Osteoblast (primary cell): ENCODE measurements around the gene KCNQ5. TPM values are rescaled to one million over a fixed set of nuclear protein-coding genes. Genes with fewer than 3 reads are reported as not detected.

ENCODE experiments used
- DNase-seq: peaks from one replicate; pipeline ENCODE4 v3.0.0; 2011; ENCODE audit warnings: low spot score, mixed read lengths; ENCODE audit not compliant: insufficient read length; ENCODE audit errors: missing footprints
- H2AFZ ChIP-seq: 2 replicates; pipeline ENCODE4 v1.6.0; 2011; ENCODE audit warnings: mild to moderate bottlenecking, low read length
- H3K27ac ChIP-seq: 2 replicates; pipeline ENCODE4 v1.5.1; 2011; ENCODE audit warnings: mild to moderate bottlenecking, low read depth, low read length, moderate library complexity
- H3K27me3 ChIP-seq: 2 replicates; pipeline ENCODE4 v1.6.0; 2012; ENCODE audit warnings: mild to moderate bottlenecking, control low read depth, inconsistent platforms, low read length, moderate library complexity; ENCODE audit not compliant: insufficient read depth
- H3K36me3 ChIP-seq: 2 replicates; pipeline ENCODE4 v1.5.1; 2011; ENCODE audit warnings: mild to moderate bottlenecking, low read length, control low read depth, moderate library complexity; ENCODE audit not compliant: insufficient read depth
- H3K4me1 ChIP-seq: 2 replicates; pipeline ENCODE4 v1.5.1; 2011; ENCODE audit warnings: mild to moderate bottlenecking, low read length, control low read depth, moderate library complexity; ENCODE audit not compliant: insufficient read depth
- H3K4me2 ChIP-seq: 2 replicates; pipeline ENCODE4 v1.6.0; 2011; ENCODE audit warnings: mild to moderate bottlenecking, low read length; ENCODE audit not compliant: insufficient read depth
- H3K4me3 ChIP-seq: fragments of 200-600 bp; sonication (generic); 3 replicates; pipeline ENCODE4 v1.5.1; 2012; ENCODE audit warnings: mild to moderate bottlenecking, low read length, inconsistent platforms; ENCODE audit not compliant: insufficient read depth
- H3K79me2 ChIP-seq: 2 replicates; pipeline ENCODE4 v1.6.0; 2012; ENCODE audit warnings: mild to moderate bottlenecking, low read length, control low read depth, inconsistent platforms; ENCODE audit not compliant: insufficient read depth
- H3K9me3 ChIP-seq: 2 replicates; pipeline ENCODE4 v1.5.1; 2011; ENCODE audit warnings: low read depth, low read length, control low read depth
- H4K20me1 ChIP-seq: 2 replicates; pipeline ENCODE4 v1.6.0; 2012; ENCODE audit warnings: mild to moderate bottlenecking, low read length, control low read depth; ENCODE audit not compliant: insufficient read depth
- total RNA-seq: library from RNA; depleted of rRNA; stranded (reverse); fragments of >200 nt; gene quantifications from 2 replicates; pipeline ENCODE4 v1.2.3, GENCODE V29; 2012
- TF ChIP-seq, protein P1 (sequence below): IDR thresholded peaks from 2 replicates; pipeline ENCODE4 v1.5.1; 2011; ENCODE audit warnings: mild to moderate bottlenecking, low read depth, low read length, moderate library complexity; ENCODE audit errors: extremely low read depth

KCNQ5 gene
- total RNA-seq, 1 donor, result 4.0 TPM

DNA sequence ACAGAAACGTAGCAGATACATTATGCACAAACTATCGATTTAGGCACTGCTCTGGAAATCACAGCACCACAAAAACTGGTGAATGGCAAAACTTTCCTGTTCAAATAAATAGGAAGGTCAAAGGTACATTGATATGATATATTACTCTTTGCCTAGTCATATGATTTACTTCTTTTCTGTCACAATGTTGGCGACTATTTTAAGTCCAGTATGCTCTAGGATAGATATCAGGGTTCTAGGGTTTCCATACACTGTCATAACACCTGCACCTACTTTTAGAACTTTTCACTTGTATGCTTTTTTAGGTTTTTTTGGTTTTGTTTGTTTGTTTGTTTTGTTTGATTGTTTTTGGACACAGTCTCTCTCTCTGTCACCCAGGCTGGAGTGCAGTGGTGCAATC, 578.4 kb downstream of the KCNQ5 start:
- no peak overlapping the region for H3K4me2 ChIP-seq
- H3K27ac ChIP-seq, result no peak overlapping the region
- H4K20me1 ChIP-seq, result no peaks in the 10 kb centered on the region
- no peak for DNase-seq
- no peak overlapping the region for H3K4me3 ChIP-seq
- no peaks in the 10 kb centered on the region for H3K4me1 ChIP-seq
- H3K36me3 ChIP-seq, result no peaks in the 10 kb centered on the region
- H2AFZ ChIP-seq, result no peak overlapping the region
- TF ChIP-seq, protein P1, sequence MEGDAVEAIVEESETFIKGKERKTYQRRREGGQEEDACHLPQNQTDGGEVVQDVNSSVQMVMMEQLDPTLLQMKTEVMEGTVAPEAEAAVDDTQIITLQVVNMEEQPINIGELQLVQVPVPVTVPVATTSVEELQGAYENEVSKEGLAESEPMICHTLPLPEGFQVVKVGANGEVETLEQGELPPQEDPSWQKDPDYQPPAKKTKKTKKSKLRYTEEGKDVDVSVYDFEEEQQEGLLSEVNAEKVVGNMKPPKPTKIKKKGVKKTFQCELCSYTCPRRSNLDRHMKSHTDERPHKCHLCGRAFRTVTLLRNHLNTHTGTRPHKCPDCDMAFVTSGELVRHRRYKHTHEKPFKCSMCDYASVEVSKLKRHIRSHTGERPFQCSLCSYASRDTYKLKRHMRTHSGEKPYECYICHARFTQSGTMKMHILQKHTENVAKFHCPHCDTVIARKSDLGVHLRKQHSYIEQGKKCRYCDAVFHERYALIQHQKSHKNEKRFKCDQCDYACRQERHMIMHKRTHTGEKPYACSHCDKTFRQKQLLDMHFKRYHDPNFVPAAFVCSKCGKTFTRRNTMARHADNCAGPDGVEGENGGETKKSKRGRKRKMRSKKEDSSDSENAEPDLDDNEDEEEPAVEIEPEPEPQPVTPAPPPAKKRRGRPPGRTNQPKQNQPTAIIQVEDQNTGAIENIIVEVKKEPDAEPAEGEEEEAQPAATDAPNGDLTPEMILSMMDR, result no peak
- H3K79me2 ChIP-seq, result no peaks in the 10 kb centered on the region
- no peaks in the 10 kb centered on the region for H3K9me3 ChIP-seq
- no peaks in the 10 kb centered on the region for H3K27me3 ChIP-seq

- Histone ChIP-seq H3K4me3 (no peak overlapping the region), H3K4me1 (no peaks in the 10 kb centered on the region), H2AFZ (no peak overlapping the region), H3K79me2 (no peaks in the 10 kb centered on the region), H3K36me3 (no peaks in the 10 kb centered on the region), H3K27me3 (no peaks in the 10 kb centered on the region), H4K20me1 (no peaks in the 10 kb centered on the region), H3K4me2 (no peak overlapping the region), H3K9me3 (no peaks in the 10 kb centered on the region), H3K27ac (no peak overlapping the region)
- TF ChIP-seq, protein P1, result no peak
- peak; percentile 22 for DNase-seq
These were observed 578.9 kb downstream of the KCNQ5 start for GRCh38 chr6:73200735-73201134.

GRCh38 chr6:73203098-73203497, 581.2 kb downstream of the KCNQ5 start:
- Histone ChIP-seq H3K4me1 (no peaks in the 10 kb centered on the region), H3K27me3 (no peaks in the 10 kb centered on the region), H3K4me3 (no peak overlapping the region), H4K20me1 (no peaks in the 10 kb centered on the region), H3K4me2 (no peak overlapping the region), H3K79me2 (no peaks in the 10 kb centered on the region), H2AFZ (peak overlapping the region; percentile 34), H3K9me3 (no peaks in the 10 kb centered on the region), H3K36me3 (no peaks in the 10 kb centered on the region), H3K27ac (no peak overlapping the region)
- TF ChIP-seq, protein P1, result no peak
- DNase-seq, result no peak

DNA sequence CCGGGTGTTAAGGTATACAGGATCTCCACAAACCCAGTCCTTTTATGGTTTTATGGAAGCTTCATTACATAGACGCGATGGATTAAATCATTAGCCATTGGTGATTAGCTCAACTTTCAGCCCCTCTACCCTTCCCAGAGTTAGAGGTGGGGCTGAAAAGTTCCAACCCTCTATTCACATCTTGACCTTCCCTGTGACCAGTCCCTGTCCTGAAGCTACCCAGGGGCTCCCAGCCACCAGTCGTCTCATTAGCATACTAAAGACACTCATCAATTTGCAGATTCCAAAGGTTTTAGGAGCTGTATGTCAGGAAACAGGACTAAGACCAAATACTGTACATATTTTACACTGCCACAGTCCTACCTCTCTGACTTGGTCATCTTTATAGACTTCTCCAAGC, 582.4 kb downstream of the KCNQ5 start:
- DNase-seq, result no peak
- H3K4me3 ChIP-seq, result no peak overlapping the region
- H3K36me3 ChIP-seq, result no peaks in the 10 kb centered on the region
- TF ChIP-seq, protein P1, result no peak
- H3K4me2 ChIP-seq, result no peak overlapping the region
- H2AFZ ChIP-seq, result no peak overlapping the region
- H4K20me1 ChIP-seq, result no peaks in the 10 kb centered on the region
- no peak overlapping the region for H3K27ac ChIP-seq
- no peaks in the 10 kb centered on the region for H3K9me3 ChIP-seq
- H3K4me1 ChIP-seq, result no peaks in the 10 kb centered on the region
- no peaks in the 10 kb centered on the region for H3K27me3 ChIP-seq
- no peaks in the 10 kb centered on the region for H3K79me2 ChIP-seq
